ENCODE results near the gene CCNT1. TPM values are rescaled to one million over a fixed set of nuclear protein-coding genes. Genes with fewer than 3 reads are reported as not detected.

Gene CCNT1
- total RNA-seq, 1 experiment from 2014 or later = 51.8 TPM

DNA sequence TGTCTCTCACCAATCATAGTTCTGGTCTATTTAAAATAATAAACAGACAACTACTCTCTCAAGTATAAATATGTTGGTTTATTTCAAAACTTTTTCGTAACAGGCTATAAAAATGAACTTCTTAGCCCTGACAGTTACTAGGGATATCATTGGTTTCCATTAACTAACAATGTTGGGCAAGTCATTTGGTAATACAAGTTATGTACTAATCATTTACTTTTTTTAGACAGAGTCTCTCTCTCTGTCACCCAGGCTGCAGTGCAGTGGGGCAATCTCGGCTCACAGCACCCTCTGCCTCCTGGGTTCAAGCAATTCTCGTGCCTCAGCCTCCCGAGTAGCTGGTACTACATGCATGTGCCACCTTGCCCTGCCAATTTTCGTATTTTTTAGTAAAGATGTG lies 19.9 kb downstream of the CCNT1 start:
- Histone ChIP-seq H3K9me3 (ENCODE audit: low read depth, low read length, poor library complexity, severe bottlenecking) (no peaks in the 10 kb centered on the region), H3K27ac (ENCODE audit: low read depth, low read length, poor library complexity, severe bottlenecking) (no peak overlapping the region), H3K4me3 (ENCODE audit: low read depth, low read length, poor library complexity, severe bottlenecking) (no peak overlapping the region), H3K27me3 (replicated peaks; ENCODE audit: insufficient read depth, low read depth, low read length, poor library complexity) (no peaks in the 10 kb centered on the region), H3K4me1 (ENCODE audit: insufficient read depth, low read length, poor library complexity, severe bottlenecking) (no peaks in the 10 kb centered on the region), H3K36me3 (ENCODE audit: insufficient read depth, low read length, poor library complexity, severe bottlenecking) (peaks cover 79% of the 10 kb centered on the region)
- no TSS peak for BruUV-seq (replicated peaks)
- TF ChIP-seq, protein P1, sequence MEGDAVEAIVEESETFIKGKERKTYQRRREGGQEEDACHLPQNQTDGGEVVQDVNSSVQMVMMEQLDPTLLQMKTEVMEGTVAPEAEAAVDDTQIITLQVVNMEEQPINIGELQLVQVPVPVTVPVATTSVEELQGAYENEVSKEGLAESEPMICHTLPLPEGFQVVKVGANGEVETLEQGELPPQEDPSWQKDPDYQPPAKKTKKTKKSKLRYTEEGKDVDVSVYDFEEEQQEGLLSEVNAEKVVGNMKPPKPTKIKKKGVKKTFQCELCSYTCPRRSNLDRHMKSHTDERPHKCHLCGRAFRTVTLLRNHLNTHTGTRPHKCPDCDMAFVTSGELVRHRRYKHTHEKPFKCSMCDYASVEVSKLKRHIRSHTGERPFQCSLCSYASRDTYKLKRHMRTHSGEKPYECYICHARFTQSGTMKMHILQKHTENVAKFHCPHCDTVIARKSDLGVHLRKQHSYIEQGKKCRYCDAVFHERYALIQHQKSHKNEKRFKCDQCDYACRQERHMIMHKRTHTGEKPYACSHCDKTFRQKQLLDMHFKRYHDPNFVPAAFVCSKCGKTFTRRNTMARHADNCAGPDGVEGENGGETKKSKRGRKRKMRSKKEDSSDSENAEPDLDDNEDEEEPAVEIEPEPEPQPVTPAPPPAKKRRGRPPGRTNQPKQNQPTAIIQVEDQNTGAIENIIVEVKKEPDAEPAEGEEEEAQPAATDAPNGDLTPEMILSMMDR (conservative IDR thresholded peaks at IDR 0.05; ENCODE audit: low read depth, low read length) = no peak
- TF ChIP-seq EZH2 (IDR thresholded peaks at IDR 0.05; ENCODE audit: borderline replicate concordance, low read depth, low read length, poor library complexity, severe bottlenecking) = no peak
- ChIA-PET CTCF (no interaction called here), POLR2A (ENCODE audit: low non-redundant PET) (interaction anchor here (0.7 kb wide), 1 partner anchor 21 kb away, joined by 11 read pairs; no protein-coding TSS in a partner anchor)
- DNase-seq (ENCODE audit: low spot score) = no peak
- intact Hi-C loops (cut with micrococcal nuclease; ENCODE audit: unreplicated experiment) = no loop called here

DNA sequence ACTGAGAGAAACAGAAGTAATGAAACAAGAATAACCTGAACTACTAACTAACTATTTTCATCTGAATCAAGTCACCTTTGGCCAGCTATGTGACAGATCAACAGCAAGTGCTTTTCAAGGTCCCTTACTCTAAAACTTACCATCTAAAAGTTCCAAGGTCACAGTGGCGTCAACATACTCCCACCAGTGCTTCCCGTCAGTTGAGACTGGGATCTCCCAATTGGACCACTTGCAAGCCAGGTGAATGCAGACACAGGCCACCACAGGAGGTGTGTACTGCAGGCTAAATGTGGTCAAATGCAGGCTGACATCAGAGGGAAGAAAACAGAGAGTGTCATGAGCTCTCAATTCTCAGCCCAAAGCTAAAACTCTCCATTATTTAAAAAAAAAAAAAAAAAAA lies 20.6 kb downstream of the CCNT1 start:
- CTCF ChIA-PET = no interaction called here

DNA sequence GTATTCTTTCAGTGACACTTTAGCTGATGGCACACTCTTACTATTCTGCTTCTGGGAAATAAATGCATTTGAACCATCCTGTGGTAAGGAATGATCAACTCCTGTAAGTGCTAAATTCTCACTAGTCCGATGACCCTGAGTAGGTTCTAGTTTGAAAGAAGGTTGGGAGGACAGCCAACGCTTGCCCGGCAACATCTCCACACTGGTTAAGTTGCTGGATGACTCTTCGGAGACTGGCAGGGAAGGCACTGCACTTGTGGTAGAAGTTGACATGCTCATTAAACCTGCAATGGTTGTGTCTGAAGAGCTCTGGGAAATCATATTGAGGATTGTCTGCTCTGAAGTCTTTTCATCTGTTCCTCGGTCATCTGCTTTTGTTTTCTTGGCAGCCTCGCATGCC lies 22.5 kb downstream of the CCNT1 start:
- Histone ChIP-seq H3K4me3 (ENCODE audit: low read depth, low read length, poor library complexity, severe bottlenecking) (no peak overlapping the region), H3K9me3 (ENCODE audit: low read depth, low read length, poor library complexity, severe bottlenecking) (no peaks in the 10 kb centered on the region), H3K27me3 (replicated peaks; ENCODE audit: insufficient read depth, low read depth, low read length, poor library complexity) (no peaks in the 10 kb centered on the region), H3K36me3 (ENCODE audit: insufficient read depth, low read length, poor library complexity, severe bottlenecking) (peaks cover 79% of the 10 kb centered on the region), H3K27ac (ENCODE audit: low read depth, low read length, poor library complexity, severe bottlenecking) (no peak overlapping the region), H3K4me1 (ENCODE audit: insufficient read depth, low read length, poor library complexity, severe bottlenecking) (no peaks in the 10 kb centered on the region)
- CTCF ChIA-PET = no interaction called here
- TF ChIP-seq, protein P1 (conservative IDR thresholded peaks at IDR 0.05; ENCODE audit: low read depth, low read length) = no peak
- no peak for TF ChIP-seq EZH2 (IDR thresholded peaks at IDR 0.05; ENCODE audit: borderline replicate concordance, low read depth, low read length, poor library complexity, severe bottlenecking)
- POLR2A ChIA-PET (ENCODE audit: low non-redundant PET) = no interaction called here
- intact Hi-C loops (cut with micrococcal nuclease; ENCODE audit: unreplicated experiment) = no loop called here
- no peak for DNase-seq (ENCODE audit: low spot score)
- BruUV-seq (replicated peaks) = no TSS peak

More for the DNA sequence above, 20.6 kb downstream of the CCNT1 start:
- Histone ChIP-seq H3K4me1 (ENCODE audit: insufficient read depth, low read length, poor library complexity, severe bottlenecking) (no peaks in the 10 kb centered on the region), H3K27ac (ENCODE audit: low read depth, low read length, poor library complexity, severe bottlenecking) (no peak overlapping the region), H3K4me3 (ENCODE audit: low read depth, low read length, poor library complexity, severe bottlenecking) (no peak overlapping the region), H3K27me3 (replicated peaks; ENCODE audit: insufficient read depth, low read depth, low read length, poor library complexity) (no peaks in the 10 kb centered on the region), H3K36me3 (ENCODE audit: insufficient read depth, low read length, poor library complexity, severe bottlenecking) (peaks cover 82% of the 10 kb centered on the region), H3K9me3 (ENCODE audit: low read depth, low read length, poor library complexity, severe bottlenecking) (no peaks in the 10 kb centered on the region)
- BruUV-seq (replicated peaks) = no TSS peak
- no peak for TF ChIP-seq EZH2 (IDR thresholded peaks at IDR 0.05; ENCODE audit: borderline replicate concordance, low read depth, low read length, poor library complexity, severe bottlenecking)
- intact Hi-C loops (cut with micrococcal nuclease; ENCODE audit: unreplicated experiment) = no loop called here
- POLR2A ChIA-PET (ENCODE audit: low non-redundant PET) = no interaction called here
- no peak for DNase-seq (ENCODE audit: low spot score)

DNA sequence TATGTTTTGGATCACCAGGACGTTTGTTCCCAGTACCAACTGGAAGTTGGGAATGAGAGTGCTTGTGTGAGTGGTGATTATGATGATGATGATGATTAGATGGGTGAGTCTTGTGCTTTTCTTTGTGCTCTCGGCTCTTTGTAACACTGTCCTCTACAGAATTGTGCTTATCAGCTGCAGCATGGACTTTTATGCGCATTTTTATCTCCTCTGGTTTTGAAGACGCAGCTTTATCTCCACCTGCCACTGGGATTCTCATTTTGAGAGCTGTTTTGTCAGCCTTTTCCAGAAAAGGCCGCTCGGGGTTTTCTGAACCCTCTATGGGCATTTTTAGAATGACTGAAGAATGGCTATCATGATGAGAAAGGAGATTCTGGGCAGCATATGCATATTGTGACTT lies 22.9 kb downstream of the CCNT1 start:
- BruUV-seq (replicated peaks) = no TSS peak
- Histone ChIP-seq H3K27me3 (replicated peaks; ENCODE audit: insufficient read depth, low read depth, low read length, poor library complexity) (no peaks in the 10 kb centered on the region), H3K4me1 (ENCODE audit: insufficient read depth, low read length, poor library complexity, severe bottlenecking) (no peaks in the 10 kb centered on the region), H3K9me3 (ENCODE audit: low read depth, low read length, poor library complexity, severe bottlenecking) (no peaks in the 10 kb centered on the region), H3K4me3 (ENCODE audit: low read depth, low read length, poor library complexity, severe bottlenecking) (no peak overlapping the region), H3K36me3 (ENCODE audit: insufficient read depth, low read length, poor library complexity, severe bottlenecking) (peaks cover 79% of the 10 kb centered on the region), H3K27ac (ENCODE audit: low read depth, low read length, poor library complexity, severe bottlenecking) (no peak overlapping the region)
- POLR2A ChIA-PET (ENCODE audit: low non-redundant PET) = no interaction called here
- no peak for TF ChIP-seq EZH2 (IDR thresholded peaks at IDR 0.05; ENCODE audit: borderline replicate concordance, low read depth, low read length, poor library complexity, severe bottlenecking)
- TF ChIP-seq, protein P1 (conservative IDR thresholded peaks at IDR 0.05; ENCODE audit: low read depth, low read length) = no peak
- CTCF ChIA-PET = no interaction called here
- DNase-seq (ENCODE audit: low spot score) = no peak
- intact Hi-C loops (cut with micrococcal nuclease; ENCODE audit: unreplicated experiment) = no loop called here

Data from A673 (cell line).